Rectal smooth muscle tissue (tissue), 1 donor: ENCODE data around the gene CCNE1.
A peak's percentile ranks its signal among the peaks of the same experiment; 100 is the strongest.

Experiments
- H3K27ac ChIP-seq: one replicate; pipeline ENCODE4 v1.7.0; 2013; ENCODE audit warnings: low read depth, low read length, inconsistent platforms
- H3K27me3 ChIP-seq: one replicate; pipeline ENCODE4 v1.7.0; 2013; ENCODE audit warnings: low read length; ENCODE audit not compliant: control insufficient read depth, insufficient read depth
- H3K36me3 ChIP-seq: one replicate; pipeline ENCODE4 v1.7.0; 2013; ENCODE audit warnings: low read length; ENCODE audit not compliant: control insufficient read depth, insufficient read depth
- H3K4me1 ChIP-seq: one replicate; pipeline ENCODE4 v1.7.0; 2013; ENCODE audit warnings: low read length; ENCODE audit not compliant: control insufficient read depth, insufficient read depth
- H3K4me3 ChIP-seq: one replicate; pipeline ENCODE4 v1.7.0; 2013; ENCODE audit warnings: low read length
- H3K9ac ChIP-seq: one replicate; pipeline ENCODE4 v1.7.0; 2013; ENCODE audit warnings: low read length

The CCNE1 gene

GRCh38 chr19:29843180-29844051 lies 31.6 kb downstream of the CCNE1 start:
- Histone ChIP-seq H3K27me3 (no peaks in the 10 kb centered on the region), H3K4me1 (peaks cover 10% of the 10 kb centered on the region), H3K36me3 (no peaks in the 10 kb centered on the region), H3K27ac (no peak overlapping the region), H3K4me3 (peak overlapping the region; percentile 58), H3K9ac (no peak overlapping the region)

- Histone ChIP-seq H3K9ac (peak overlapping the region; percentile 91), H3K27ac (peak overlapping the region; percentile 90), H3K36me3 (no peaks in the 10 kb centered on the region), H3K27me3 (no peaks in the 10 kb centered on the region), H3K4me1 (peaks cover 10% of the 10 kb centered on the region), H3K4me3 (peak overlapping the region; percentile 97)
Measured at GRCh38 chr19:29844891-29845573, 33.2 kb downstream of the CCNE1 start.

GRCh38 chr19:29845574-29846176 lies 33.9 kb downstream of the CCNE1 start:
- Histone ChIP-seq H3K9ac (peak overlapping the region; percentile 91), H3K27ac (peak overlapping the region; percentile 90), H3K4me3 (peak overlapping the region; percentile 97), H3K36me3 (no peaks in the 10 kb centered on the region), H3K27me3 (no peaks in the 10 kb centered on the region), H3K4me1 (peaks cover 10% of the 10 kb centered on the region)

- H3K4me3 ChIP-seq = no peak overlapping the region
- H3K9ac ChIP-seq = no peak overlapping the region
- no peaks in the 10 kb centered on the region for H3K27me3 ChIP-seq
- H3K4me1 ChIP-seq = peaks cover 3% of the 10 kb centered on the region
- no peak overlapping the region for H3K27ac ChIP-seq
- H3K36me3 ChIP-seq = no peaks in the 10 kb centered on the region
Measured at GRCh38 chr19:29849208-29849607, 37.4 kb downstream of the CCNE1 start.

GRCh38 chr19:29850482-29850881 lies 38.7 kb downstream of the CCNE1 start:
- H3K9ac ChIP-seq = no peak overlapping the region
- H3K27ac ChIP-seq = no peak overlapping the region
- no peaks in the 10 kb centered on the region for H3K27me3 ChIP-seq
- no peaks in the 10 kb centered on the region for H3K36me3 ChIP-seq
- H3K4me3 ChIP-seq = no peak overlapping the region
- H3K4me1 ChIP-seq = peaks cover 3% of the 10 kb centered on the region

GRCh38 chr19:29851769-29852521 lies 40.2 kb downstream of the CCNE1 start:
- no peaks in the 10 kb centered on the region for H3K27me3 ChIP-seq
- no peak overlapping the region for H3K4me3 ChIP-seq
- no peak overlapping the region for H3K9ac ChIP-seq
- no peaks in the 10 kb centered on the region for H3K36me3 ChIP-seq
- no peak overlapping the region for H3K27ac ChIP-seq
- H3K4me1 ChIP-seq = no peaks in the 10 kb centered on the region

GRCh38 chr19:29854033-29854432 lies 42.2 kb downstream of the CCNE1 start:
- H3K9ac ChIP-seq = no peak overlapping the region
- peaks cover 4% of the 10 kb centered on the region for H3K27me3 ChIP-seq
- H3K27ac ChIP-seq = no peak overlapping the region
- H3K4me1 ChIP-seq = no peaks in the 10 kb centered on the region
- H3K4me3 ChIP-seq = no peak overlapping the region
- no peaks in the 10 kb centered on the region for H3K36me3 ChIP-seq

- H3K9ac ChIP-seq = no peak overlapping the region
- H3K27ac ChIP-seq = no peak overlapping the region
- H3K4me3 ChIP-seq = no peak overlapping the region
- H3K4me1 ChIP-seq = no peaks in the 10 kb centered on the region
- peaks cover 4% of the 10 kb centered on the region for H3K27me3 ChIP-seq
- H3K36me3 ChIP-seq = no peaks in the 10 kb centered on the region
Measured at GRCh38 chr19:29855087-29855486, 43.3 kb downstream of the CCNE1 start.

GRCh38 chr19:29855741-29856500 lies 44.1 kb downstream of the CCNE1 start:
- Histone ChIP-seq H3K4me3 (no peak overlapping the region), H3K4me1 (no peaks in the 10 kb centered on the region), H3K36me3 (no peaks in the 10 kb centered on the region), H3K27me3 (peaks cover 4% of the 10 kb centered on the region), H3K9ac (no peak overlapping the region), H3K27ac (no peak overlapping the region)

- H3K4me3 ChIP-seq = no peak overlapping the region
- no peak overlapping the region for H3K9ac ChIP-seq
- H3K4me1 ChIP-seq = no peaks in the 10 kb centered on the region
- no peaks in the 10 kb centered on the region for H3K36me3 ChIP-seq
- no peak overlapping the region for H3K27ac ChIP-seq
- H3K27me3 ChIP-seq = peaks cover 4% of the 10 kb centered on the region
Measured at GRCh38 chr19:29858000-29858596, 46.3 kb downstream of the CCNE1 start.

GRCh38 chr19:29858621-29859020 lies 46.8 kb downstream of the CCNE1 start:
- Histone ChIP-seq H3K4me3 (no peak overlapping the region), H3K27me3 (peaks cover 4% of the 10 kb centered on the region), H3K27ac (no peak overlapping the region), H3K4me1 (no peaks in the 10 kb centered on the region), H3K36me3 (no peaks in the 10 kb centered on the region), H3K9ac (no peak overlapping the region)
